ENCODE measurements around the gene ADNP. TPM values are rescaled to one million over a fixed set of nuclear protein-coding genes. Genes with fewer than 3 reads are reported as not detected.
A peak's percentile ranks its signal among the peaks of the same experiment; 100 is the strongest.

Gene ADNP
- total RNA-seq, 1 experiment from 2014 or later: 143 TPM

DNA sequence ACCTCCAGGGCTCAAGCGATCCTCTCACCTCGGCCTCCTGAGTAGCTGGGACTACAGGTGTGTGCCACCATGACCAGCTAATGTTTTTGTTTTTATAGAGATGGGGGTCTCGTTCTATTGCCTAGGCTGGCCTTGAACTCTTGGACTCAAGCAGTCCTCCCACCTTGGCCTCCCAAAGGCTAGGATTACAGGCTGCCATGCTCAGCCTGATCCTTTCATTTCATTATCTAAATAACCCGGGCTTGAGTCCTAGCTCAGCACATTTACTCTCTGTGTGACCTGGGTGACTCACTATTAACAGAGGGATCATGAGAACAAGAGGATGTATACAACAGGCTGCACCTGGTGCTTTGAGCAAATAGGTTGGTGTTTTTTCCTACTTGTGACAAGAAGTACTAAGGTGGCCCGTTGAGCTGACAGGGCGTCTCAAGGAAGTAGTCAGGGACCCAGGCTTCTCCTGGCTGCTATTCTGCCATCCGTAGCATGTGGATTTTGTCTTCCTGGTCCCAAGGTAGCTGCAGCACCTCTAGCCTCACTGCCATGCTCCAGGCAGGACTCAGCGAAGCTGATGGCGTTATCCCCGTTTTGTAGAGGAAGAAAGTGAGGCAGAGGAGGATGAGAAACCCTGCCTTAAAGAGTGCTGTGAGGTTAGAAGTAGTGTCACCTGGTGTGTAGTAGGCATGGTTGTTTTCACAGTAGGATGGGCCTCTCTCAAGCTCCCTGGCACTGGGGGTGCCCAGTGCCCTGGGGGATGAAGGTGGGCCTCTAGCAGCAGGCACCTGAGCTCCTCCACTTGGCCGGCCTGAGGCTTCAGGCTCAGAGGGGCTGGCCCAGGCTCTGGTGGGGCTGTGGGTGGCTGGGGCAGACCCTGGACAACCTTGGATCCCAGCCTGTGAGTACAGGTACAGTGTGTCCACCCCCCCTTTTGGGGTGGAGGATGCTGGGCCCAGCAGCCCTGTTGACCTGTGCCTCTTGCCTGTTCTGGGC lies 62.4 kb downstream of the ADNP start:
- no CpG with 5 or more reads among the region's 11 CpGs for WGBS (ENCODE audit: extremely low coverage, insufficient read length, low lambda C conversion rate)
- Histone ChIP-seq H3K4me1 (ENCODE audit: insufficient read depth, low read length) (peaks cover 2% of the 10 kb centered on the region; the same call in 1 of the 2 replicates), H4K8ac (replicated peaks; ENCODE audit: insufficient read length, low read depth, low read length) (no peak overlapping the region), H3K18ac (ENCODE audit: insufficient read length, low read depth, low read length) (no peak overlapping the region), H3K79me1 (ENCODE audit: insufficient read depth, low read depth, low read length, poor library complexity, severe bottlenecking) (no peaks in the 10 kb centered on the region), H2BK5ac (ENCODE audit: insufficient read length, low read length) (no peak overlapping the region), H2BK20ac (ENCODE audit: low read depth, low read length, poor library complexity, severe bottlenecking) (no peak overlapping the region), H4K20me1 (ENCODE audit: control insufficient read depth, insufficient read depth, insufficient read length) (no peaks in the 10 kb centered on the region), H2AK5ac (ENCODE audit: insufficient read length, low read length) (no peak overlapping the region), H3K79me2 (ENCODE audit: insufficient read depth, low read length) (no peaks in the 10 kb centered on the region), H2BK12ac (ENCODE audit: insufficient read length, low read depth, low read length) (no peak overlapping the region), H3K56ac (ENCODE audit: insufficient read length, low read depth, low read length) (no peak overlapping the region), H3K14ac (ENCODE audit: insufficient read depth, low read length) (peak overlapping the region; percentile 6; the same call in 1 of the 2 replicates), H3K27me3 (ENCODE audit: insufficient read depth, low read length) (no peaks in the 10 kb centered on the region), H2AFZ (ENCODE audit: low read length) (no peak overlapping the region), H3K4ac (ENCODE audit: low read depth, low read length) (no peak overlapping the region), H2BK120ac (ENCODE audit: low read depth, low read length, poor library complexity, severe bottlenecking) (no peak overlapping the region), H4K91ac (ENCODE audit: insufficient read length, low read depth, low read length) (peak overlapping the region; percentile 14), H3K23me2 (ENCODE audit: insufficient read length, low read depth, low read length, poor library complexity, severe bottlenecking) (peaks cover 3% of the 10 kb centered on the region), H3K9me3 (ENCODE audit: control insufficient read depth, low read depth, low read length) (no peaks in the 10 kb centered on the region), H2BK15ac (ENCODE audit: low read depth, low read length) (no peak overlapping the region), H3K4me2 (ENCODE audit: insufficient read depth, insufficient read length, low read length) (no peak overlapping the region), H3K9ac (ENCODE audit: extremely low read depth, insufficient read length, low read length) (no peak overlapping the region), H4K5ac (ENCODE audit: insufficient read length, low read depth, low read length) (no peak overlapping the region), H3T11ph (ENCODE audit: low read length) (no peak overlapping the region), H3K23ac (ENCODE audit: insufficient read length, low read depth, low read length) (no peak overlapping the region), H3K27ac (ENCODE audit: insufficient read length, low read depth, low read length) (no peak overlapping the region)
- Mint-ChIP-seq H3K27ac (peak overlapping the region in 2 of 3 experiments; percentile 37 to 82; a peak in 4 of 7 replicates), H3K9me3 (no peaks in the 10 kb centered on the region), H3K4me1 (peaks cover 42 to 54% of the 10 kb centered on the region in 2 experiments), H3K4me3 (no peak overlapping the region), H3K36me3 (ENCODE audit: insufficient read depth in 1 of 3, low read depth in 3 of 3) (peaks cover 0 to 5% (median 0%) of the 10 kb centered on the region in 3 experiments; a peak in 4 of 7 replicates), H3K27me3 (ENCODE audit: low read depth) (no peaks in the 10 kb centered on the region; the same call in 1 of the 2 replicates)
- TF ChIP-seq, protein P1, sequence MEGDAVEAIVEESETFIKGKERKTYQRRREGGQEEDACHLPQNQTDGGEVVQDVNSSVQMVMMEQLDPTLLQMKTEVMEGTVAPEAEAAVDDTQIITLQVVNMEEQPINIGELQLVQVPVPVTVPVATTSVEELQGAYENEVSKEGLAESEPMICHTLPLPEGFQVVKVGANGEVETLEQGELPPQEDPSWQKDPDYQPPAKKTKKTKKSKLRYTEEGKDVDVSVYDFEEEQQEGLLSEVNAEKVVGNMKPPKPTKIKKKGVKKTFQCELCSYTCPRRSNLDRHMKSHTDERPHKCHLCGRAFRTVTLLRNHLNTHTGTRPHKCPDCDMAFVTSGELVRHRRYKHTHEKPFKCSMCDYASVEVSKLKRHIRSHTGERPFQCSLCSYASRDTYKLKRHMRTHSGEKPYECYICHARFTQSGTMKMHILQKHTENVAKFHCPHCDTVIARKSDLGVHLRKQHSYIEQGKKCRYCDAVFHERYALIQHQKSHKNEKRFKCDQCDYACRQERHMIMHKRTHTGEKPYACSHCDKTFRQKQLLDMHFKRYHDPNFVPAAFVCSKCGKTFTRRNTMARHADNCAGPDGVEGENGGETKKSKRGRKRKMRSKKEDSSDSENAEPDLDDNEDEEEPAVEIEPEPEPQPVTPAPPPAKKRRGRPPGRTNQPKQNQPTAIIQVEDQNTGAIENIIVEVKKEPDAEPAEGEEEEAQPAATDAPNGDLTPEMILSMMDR (conservative IDR thresholded peaks at IDR 0.05): no peak
- DNase-seq: no peak
